ENCODE data around the gene GNAI3.

Gene GNAI3

DNA sequence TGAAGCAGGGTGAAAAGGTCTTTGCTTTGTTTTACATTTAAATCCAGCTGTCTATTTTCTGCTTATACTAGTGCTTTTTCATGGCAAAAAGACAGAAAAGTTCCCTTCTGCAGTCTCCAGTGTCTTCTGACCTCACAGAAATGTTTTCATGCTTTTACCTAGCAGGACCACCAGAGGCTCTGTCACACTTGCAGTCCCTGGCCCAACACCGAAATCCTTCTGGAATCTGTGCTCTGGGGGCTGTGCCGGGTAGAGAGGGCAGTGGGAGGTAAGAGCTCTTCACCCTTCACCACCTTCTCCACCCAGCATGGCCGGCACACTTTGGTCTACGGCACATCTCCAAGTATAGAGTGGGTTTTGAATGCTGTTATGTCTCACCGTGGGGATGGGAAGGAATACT, 50.2 kb downstream of the GNAI3 start:
- no peak for DNase-seq

DNA sequence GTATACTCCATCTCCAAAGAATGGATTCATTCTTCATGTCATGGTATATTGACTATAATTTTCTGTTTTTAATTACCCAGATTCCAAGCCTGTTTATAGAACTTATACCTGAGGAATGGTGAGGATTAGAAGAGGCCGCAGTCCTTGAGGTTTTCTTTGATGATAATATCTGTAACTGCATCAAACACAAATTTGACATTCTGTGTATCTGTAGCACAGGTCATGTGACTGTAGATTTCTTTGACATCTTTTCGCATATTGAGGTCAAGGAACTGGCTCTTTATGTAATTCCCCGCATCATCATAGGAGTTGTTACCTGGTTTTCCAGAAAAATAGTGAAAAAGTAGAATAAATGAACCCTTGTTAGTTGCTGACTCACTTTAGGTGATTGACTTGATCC, 54.8 kb downstream of the GNAI3 start:
- no peak for DNase-seq

GRCh38 chr1:109605381-109605780, 57.0 kb downstream of the GNAI3 start:
- no peak for DNase-seq

GRCh38 chr1:109609881-109610280, 61.5 kb downstream of the GNAI3 start:
- DNase-seq, result no peak

- no peak for DNase-seq
Observed at GRCh38 chr1:109610609-109611307, 62.3 kb downstream of the GNAI3 start.

DNA sequence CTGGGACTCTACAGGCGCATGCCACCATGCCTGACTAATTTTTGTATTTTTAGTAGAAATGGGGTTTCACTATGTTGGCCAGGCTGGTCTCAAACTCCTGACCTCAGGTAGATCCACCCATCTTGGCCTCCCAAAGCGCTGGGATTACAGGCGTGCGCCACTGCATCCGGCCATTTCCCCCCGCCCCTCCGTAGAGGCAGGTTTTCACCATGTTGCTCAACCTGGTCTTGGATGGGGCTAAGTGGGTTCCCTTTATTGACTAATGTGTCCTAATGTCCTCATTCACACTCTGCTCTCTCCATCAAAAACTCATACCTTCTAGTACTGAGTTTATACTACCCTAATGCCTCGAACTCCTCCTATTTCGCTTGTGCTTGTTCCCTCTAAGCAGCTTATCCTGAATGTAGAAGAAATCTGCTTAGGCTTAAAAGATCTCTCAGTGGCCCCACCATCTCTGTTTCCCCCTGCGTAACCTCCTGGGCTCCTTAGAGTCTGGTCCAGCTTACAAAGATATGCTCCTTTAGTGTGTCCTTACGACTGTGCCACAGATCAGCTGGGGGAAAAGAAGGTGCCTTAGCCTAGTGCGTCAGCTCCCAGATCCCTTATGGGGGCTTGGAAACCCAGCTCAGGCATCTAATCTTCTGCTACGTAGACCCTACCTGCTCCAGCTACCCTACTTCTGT, 63.0 kb downstream of the GNAI3 start:
- DNase-seq, result no peak

GRCh38 chr1:109613361-109614147, 65.1 kb downstream of the GNAI3 start:
- no peak for DNase-seq

DNA sequence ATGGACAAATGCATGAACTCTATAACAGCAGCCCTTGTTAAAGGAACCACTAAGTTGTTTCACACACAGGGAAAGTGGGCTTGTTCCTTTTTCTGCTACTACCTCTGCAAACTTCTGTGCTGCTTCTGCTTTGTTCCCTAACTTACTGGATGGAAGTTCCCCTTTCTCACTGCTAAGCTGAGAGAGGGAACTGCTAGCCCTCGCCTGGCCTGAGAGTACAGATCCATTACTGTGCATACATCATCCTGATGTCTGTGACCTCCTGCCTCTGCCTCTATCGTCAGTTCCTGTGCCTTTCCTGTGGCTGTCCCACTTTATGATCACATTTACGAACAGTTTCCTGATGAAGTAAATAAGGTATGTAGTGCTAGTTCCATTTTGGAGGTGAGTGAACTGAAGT, 67.5 kb downstream of the GNAI3 start:
- peak; percentile 58 for DNase-seq

- no peak for DNase-seq
Observed at GRCh38 chr1:109616391-109616790, 68.0 kb downstream of the GNAI3 start.

GRCh38 chr1:109617291-109617801, 68.9 kb downstream of the GNAI3 start:
- DNase-seq, result peak; percentile 28

DNA sequence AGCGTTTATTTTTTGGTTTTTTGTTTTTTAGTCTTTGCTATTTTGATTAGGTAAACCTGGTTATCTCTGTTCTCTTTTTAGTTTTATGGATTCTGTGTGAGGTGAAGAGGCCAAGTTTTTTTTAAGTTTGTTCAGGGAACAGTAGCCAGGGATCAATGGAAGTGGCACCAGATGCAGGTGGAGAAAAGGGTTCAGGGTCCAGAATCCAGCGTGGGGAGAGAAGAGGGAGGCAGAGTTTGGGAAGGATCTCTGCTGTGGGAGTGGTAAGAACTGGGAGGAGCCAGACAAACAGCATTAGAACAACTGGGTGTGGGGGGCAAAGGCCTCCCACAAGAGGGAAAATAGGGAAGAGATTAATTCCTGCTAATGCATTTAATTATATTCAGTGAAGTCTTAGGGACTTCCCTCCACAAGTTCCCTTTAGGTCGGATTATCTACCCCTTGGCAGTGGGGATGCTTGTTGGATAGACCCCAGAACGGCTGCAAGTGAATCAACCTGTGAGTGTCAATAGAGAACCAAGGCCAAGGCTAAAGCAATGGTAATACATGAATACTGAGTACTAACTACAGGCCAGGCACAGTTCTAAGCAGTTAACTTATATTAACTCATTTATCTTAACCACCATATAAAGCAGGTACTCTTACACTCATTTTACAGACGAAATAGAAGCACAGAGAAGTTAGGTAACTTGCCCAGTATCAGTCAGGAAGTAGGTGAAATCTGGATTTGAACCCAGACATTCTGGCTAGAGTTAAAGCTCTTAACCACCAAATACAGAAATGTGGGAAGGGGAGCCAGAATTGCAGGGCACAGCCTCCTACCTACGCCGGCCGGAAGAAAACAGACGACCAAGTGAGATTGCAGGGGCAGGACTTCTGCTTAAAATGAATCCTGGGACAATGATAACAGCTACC, 70.5 kb downstream of the GNAI3 start:
- DNase-seq, result no peak

DNA sequence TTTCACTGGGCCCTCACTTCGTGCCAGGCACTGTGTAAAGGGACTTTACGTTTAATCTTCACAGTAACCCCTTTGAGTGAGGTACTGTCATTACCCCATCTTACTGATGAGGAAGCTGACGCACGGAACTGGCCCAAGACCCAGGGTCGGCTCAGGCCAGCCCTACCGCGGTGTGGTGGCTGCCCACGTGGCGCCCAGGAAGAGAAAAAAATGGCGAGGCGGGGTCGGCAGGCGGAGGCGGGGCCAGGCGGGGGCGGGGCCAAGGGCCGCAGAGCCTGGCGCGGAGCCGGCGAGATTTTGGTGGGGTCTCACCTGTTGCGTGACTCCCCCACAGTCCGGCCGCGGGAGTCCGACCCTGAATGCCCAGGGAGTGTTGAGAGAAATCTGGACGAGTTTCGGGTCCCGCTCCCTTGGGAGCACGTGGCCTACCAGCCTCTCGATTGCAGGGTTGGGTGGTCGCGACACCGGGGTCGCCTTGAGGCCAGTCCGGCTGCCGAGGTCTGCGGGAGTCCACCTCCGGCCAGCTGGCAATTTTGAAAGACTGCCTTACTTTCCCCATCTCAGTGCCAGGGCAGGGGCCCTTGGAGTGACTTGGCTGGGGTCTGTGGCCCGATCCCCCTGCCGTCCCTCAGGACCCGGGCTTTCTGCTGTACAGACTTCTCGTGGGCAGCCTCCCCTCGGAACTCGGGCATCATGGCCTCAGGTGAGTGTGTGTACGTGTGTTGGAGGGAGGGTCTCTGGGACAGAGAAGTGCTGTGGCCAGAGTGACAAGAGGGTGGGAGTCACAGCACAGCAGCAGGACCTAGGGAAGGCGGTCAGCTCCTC, 71.4 kb downstream of the GNAI3 start, which contains the start of the genes AMPD2 and GNAT2:
Gene AMPD2, plus strand, starts transcription at position 262 of the 825 bp plus-strand sequence. CDS start 1,339 bp downstream, outside the sequence.
Gene GNAT2, minus strand, starts transcription at position 41 of the 825 bp plus-strand sequence. CDS start 6,746 bp downstream, outside the sequence.
- DNase-seq, result peak; percentile 86

- no peak for DNase-seq
Observed at GRCh38 chr1:109620401-109620791, 72.0 kb downstream of the GNAI3 start.

GRCh38 chr1:109620841-109621286, 72.4 kb downstream of the GNAI3 start:
- peak; percentile 97 for DNase-seq

- DNase-seq, result no peak
Observed at GRCh38 chr1:109621379-109622136, 73.1 kb downstream of the GNAI3 start.

DNA sequence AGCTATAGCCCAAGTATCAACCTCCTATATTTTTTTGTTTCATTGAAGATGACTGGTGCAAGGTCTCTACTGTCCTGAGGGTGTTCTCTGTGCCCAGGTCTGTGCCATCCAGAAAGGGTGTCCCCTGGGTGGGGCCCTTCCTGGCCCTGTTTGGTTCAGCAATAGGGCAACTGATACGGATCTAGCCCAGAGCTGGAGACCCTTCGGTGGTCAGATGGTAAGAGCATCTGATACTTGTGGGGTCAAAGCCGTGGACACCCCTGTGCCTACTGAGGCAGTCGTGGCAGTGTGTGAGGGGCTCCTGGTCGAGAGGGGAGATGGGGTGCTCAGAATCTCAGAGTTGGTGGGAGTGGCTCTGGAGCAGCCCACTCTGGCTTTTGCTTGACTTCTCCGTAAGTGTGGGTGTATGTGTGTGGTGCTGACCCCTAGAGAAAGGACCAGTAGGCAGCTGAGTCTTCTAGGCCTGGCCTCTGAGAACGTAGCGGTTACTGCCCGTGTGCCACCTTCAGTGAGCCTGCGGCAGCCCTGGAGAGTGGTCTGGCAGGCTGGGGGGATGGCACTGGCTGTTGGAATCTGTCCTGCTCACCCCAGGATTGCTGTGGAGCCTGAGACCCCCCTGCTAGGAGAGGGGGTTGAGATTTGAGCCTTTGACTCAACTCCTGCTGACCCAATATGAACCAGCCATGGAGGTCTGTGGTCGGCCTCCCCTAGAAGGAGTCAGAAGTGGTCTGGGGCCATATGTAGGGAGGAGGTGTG, 73.9 kb downstream of the GNAI3 start:
- no peak for DNase-seq

DNA sequence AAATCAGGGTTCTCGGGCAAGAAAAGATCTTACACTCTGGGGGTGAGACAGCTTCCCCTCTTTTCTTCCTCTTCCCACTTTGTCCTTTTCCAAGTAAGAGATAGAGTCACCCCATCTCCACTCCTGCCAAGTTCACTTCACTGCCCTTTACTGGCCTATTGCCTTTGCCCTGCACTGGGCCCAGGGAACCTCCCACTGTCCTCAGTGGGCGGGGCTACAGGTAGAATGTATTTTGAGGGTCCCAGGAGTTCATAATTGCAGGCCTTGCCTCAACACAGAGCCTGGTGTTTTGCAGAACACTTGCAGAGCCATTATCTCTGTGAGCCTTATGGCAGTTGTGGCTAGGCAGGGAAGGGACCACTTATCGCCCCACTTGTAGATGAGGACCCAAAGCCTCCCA, 74.5 kb downstream of the GNAI3 start:
- DNase-seq, result no peak

DNA sequence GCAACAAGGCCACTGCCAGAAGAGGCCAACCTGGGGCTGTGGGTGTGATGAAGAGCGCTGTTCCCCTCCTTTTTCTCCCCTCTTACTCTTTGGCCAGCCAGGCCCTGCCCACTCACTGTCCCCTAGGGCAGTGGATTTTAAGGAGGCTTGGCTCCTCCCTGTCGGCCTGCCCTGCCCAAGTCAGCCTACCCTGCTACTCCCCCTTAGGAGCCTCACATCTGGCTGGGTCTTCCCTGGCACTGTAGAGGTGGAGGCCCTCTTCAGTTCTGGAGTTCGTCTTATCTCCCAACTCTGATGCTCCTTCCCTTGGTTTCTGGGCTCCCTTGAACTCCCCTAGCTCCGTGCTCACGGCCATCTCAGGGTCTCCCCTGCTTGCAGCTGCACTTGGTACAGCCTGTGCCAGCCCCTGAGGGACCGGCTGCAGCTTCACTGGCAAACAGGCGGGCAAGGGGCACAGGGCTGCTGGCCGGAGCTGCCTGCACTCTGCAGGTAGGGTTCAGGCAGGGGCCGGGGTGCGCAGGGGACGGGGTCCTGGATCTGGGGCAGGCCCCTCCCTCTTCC, 75.3 kb downstream of the GNAI3 start:
- DNase-seq, result no peak
